ENCODE measurements around the gene ANKMY1.

Gene ANKMY1

GRCh38 chr2:240472078-240472790 is 85.6 kb downstream of the ANKMY1 start:
- no peak for DNase-seq (ENCODE audit: low read depth)

- no peak for DNase-seq (ENCODE audit: low read depth)
These were observed 88.0 kb downstream of the ANKMY1 start for GRCh38 chr2:240469740-240470139.

- DNase-seq (ENCODE audit: low read depth): no peak
These were observed 88.5 kb downstream of the ANKMY1 start for GRCh38 chr2:240469239-240469636.

- DNase-seq (ENCODE audit: low read depth): no peak
These were observed 89.2 kb downstream of the ANKMY1 start for GRCh38 chr2:240468303-240469238.

- DNase-seq (ENCODE audit: low read depth): no peak
These were observed 90.0 kb downstream of the ANKMY1 start for GRCh38 chr2:240467659-240468302.

GRCh38 chr2:240467149-240467642 is 90.6 kb downstream of the ANKMY1 start:
- DNase-seq (ENCODE audit: low read depth): no peak

- no peak for DNase-seq (ENCODE audit: low read depth)
These were observed 91.1 kb downstream of the ANKMY1 start for GRCh38 chr2:240466579-240467148.

- no peak for DNase-seq (ENCODE audit: low read depth)
These were observed 91.8 kb downstream of the ANKMY1 start for GRCh38 chr2:240465765-240466578.

- DNase-seq (ENCODE audit: low read depth): no peak
These were observed 92.5 kb downstream of the ANKMY1 start for GRCh38 chr2:240465268-240465764.

GRCh38 chr2:240464514-240465241 is 93.1 kb downstream of the ANKMY1 start:
- DNase-seq (ENCODE audit: low read depth): no peak

GRCh38 chr2:240463866-240464481 is 93.8 kb downstream of the ANKMY1 start:
- no peak for DNase-seq (ENCODE audit: low read depth)

- no peak for DNase-seq (ENCODE audit: low read depth)
These were observed 94.4 kb downstream of the ANKMY1 start for GRCh38 chr2:240463274-240463865.

GRCh38 chr2:240462707-240463273 is 95.0 kb downstream of the ANKMY1 start:
- DNase-seq (ENCODE audit: low read depth): no peak

GRCh38 chr2:240462073-240462706 is 95.6 kb downstream of the ANKMY1 start:
- no peak for DNase-seq (ENCODE audit: low read depth)

GRCh38 chr2:240461471-240462072 is 96.2 kb downstream of the ANKMY1 start:
- no peak for DNase-seq (ENCODE audit: low read depth)

- DNase-seq (ENCODE audit: low read depth): no peak
These were observed 96.9 kb downstream of the ANKMY1 start for GRCh38 chr2:240460781-240461431.

- DNase-seq (ENCODE audit: low read depth): no peak
These were observed 97.5 kb downstream of the ANKMY1 start for GRCh38 chr2:240460253-240460711.
